ENCODE measurements around the gene ITGA6. TPM values are rescaled to one million over a fixed set of nuclear protein-coding genes. Genes with fewer than 3 reads are reported as not detected.

ITGA6 gene
- polyA plus RNA-seq, 2 of the 4 experiments (the other 2 are of a cell fraction) = 25.7 to 27.7 TPM

DNA sequence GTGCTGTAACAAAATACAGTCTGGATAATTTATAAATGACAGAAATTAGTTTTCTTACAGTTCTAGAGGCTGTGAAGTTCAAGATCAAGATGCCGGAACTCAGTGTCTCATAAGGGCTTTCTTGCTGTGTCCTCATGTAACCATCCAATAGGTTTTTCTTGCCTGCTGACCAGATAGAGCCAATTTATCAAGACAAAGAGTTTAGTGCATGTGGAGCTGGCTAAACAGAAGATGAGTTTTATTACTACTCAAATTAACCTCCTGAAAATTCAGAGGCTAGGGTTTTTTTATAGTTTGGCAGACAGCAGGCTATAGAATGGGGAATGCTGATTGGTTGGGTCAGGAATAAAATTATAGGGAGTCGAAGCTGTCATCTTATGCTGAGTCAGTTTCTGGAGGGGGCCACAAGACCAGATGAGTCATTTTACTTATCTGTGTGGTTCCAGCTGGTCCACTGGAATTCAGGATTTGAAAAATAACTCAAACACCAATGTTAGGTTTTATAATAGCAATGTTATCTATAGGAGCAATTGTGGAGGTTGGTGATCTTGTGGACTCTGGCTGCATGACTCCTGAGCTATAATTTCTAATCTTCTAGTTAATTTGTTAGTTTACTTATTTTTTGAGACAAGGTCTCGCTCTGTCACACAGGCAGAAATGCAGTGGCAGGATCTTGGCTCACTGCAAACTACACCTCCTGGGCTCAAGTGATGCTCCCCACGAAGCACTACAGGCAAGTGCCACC lies 125.3 kb downstream of the ITGA6 start:
- no peak for ATAC-seq
- H3K27ac ChIP-seq = no peak overlapping the region
- no peak overlapping the region for H3K4me2 ChIP-seq
- DNase-seq (ENCODE audit: low read depth in 1 of 2, low spot score in 1 of 2) = peak in 1 of 2 experiments; percentile 19
- FAIRE-seq = no peak
- CTCF ChIA-PET = interaction anchor here (0.6 to 1.5 kb wide), 4 partner anchors 12 to 1819 kb away, joined by 3 to 5 read pairs (median 4); no protein-coding TSS in a partner anchor
- TF ChIP-seq RARB (CRISPR knock-in tag; IDR thresholded peaks at IDR 0.05) (no peak), MAFK (IDR thresholded peaks at IDR 0.05; ENCODE audit: partially characterized antibody) (peak; percentile 64), HEYL (CRISPR knock-in tag; IDR thresholded peaks at IDR 0.05) (no peak), FOSL2 (IDR thresholded peaks at IDR 0.05) (no peak), FOSL2 (CRISPR knock-in tag; IDR thresholded peaks at IDR 0.05) (0 out of 2 replicates have a peak, but pooled peaks have one; percentile 13)
- H3K4me3 ChIP-seq = no peak overlapping the region
- POLR2A ChIA-PET = no interaction called here
- peaks cover 14% of the 10 kb centered on the region for H3K4me1 ChIP-seq
- 59% methylated on average over 4 of the region's 4 CpGs for WGBS (ENCODE audit: missing lambda C conversion rate)
- no peaks in the 10 kb centered on the region for H3K9me3 ChIP-seq

DNA sequence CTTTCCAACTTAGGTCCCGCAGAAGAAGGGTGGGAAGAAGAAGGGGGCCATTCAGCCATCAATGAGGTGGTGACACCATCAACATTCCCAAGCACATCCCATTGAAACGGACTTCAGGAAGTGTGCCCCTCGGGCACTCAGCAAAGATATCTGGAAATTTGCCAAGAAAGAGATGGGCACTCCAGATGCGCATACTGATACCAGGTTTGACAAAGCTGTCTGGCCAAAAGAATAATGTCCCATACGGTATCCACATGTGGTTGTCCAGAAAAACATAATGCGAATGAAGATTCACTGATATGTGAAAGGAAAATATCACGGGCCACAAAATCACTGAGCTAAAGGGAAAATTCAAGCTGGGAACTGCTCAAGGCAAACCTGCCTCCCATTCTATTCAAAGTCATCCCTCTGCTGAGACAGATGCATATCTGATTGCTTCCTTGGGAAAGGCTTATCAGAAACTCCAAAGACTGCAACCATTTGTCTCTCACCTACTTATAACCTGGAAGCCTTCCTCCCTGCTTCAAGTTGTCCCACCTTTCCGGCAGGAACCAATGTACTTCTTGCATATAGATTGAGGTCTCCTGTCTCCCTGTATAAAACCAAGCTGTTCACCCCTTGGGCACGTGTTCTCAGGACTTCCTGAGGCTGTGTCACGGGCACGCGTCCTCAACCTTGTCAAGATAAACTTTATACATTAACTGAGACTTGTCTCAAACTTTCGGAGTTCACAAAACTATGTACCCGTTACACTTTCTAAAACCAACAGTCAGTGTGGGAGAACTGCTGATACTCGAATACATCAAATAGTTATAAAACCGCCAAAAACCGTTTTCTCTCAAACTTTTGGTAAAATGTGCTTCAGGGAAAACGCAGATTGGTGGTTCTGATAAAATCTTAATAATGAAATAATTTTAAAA lies 127.2 kb downstream of the ITGA6 start:
- FAIRE-seq (no peak), ATAC-seq (no peak), DNase-seq (ENCODE audit: low read depth in 1 of 2, low spot score in 1 of 2) (no peak)
- Histone ChIP-seq H3K4me1 (peaks cover 15% of the 10 kb centered on the region), H3K27ac (peak overlapping the region; percentile 78 to 87), H3K4me2 (peak overlapping the region; percentile 86), H3K4me3 (peak overlapping the region; percentile 91), H3K9me3 (no peaks in the 10 kb centered on the region)
- TF ChIP-seq PHF8 (IDR thresholded peaks at IDR 0.05; ENCODE audit: borderline replicate concordance, low read depth) (no peak), TP53 (CRISPR knock-in tag; IDR thresholded peaks at IDR 0.05) (no peak), HOXA7 (CRISPR knock-in tag; IDR thresholded peaks at IDR 0.05) (no peak), ZSCAN20 (CRISPR knock-in tag; IDR thresholded peaks at IDR 0.05) (no peak), CHD4 (IDR thresholded peaks at IDR 0.05; ENCODE audit: borderline replicate concordance) (no peak), CBX8 (IDR thresholded peaks at IDR 0.05) (no peak), HES2 (IDR thresholded peaks at IDR 0.05) (no peak), POLR2A (IDR thresholded peaks at IDR 0.05; ENCODE audit: low read length) (no peak), NFE2L2 (conservative IDR thresholded peaks at IDR 0.05; ENCODE audit: low read length) (no peak)
- POLR2A ChIA-PET = interaction anchor here (0.5 to 0.8 kb wide), 5 partner anchors 8 to 1409 kb away, joined by 3 to 7 read pairs (median 3); no protein-coding TSS in a partner anchor
- CTCF ChIA-PET = interaction anchor here (1.1 to 1.5 kb wide), 4 partner anchors 11 to 156 kb away, joined by 3 to 4 read pairs (median 4); no protein-coding TSS in a partner anchor
- WGBS (ENCODE audit: missing lambda C conversion rate) = 79% methylated on average over 18 of the region's 18 CpGs

- DNase-seq (ENCODE audit: low read depth in 1 of 2, low spot score in 1 of 2) (no peak), FAIRE-seq (no peak), ATAC-seq (no peak)
- H3K4me2 ChIP-seq = peak overlapping the region; percentile 86
- TF ChIP-seq RNF2 (IDR thresholded peaks at IDR 0.05; ENCODE audit: borderline replicate concordance, low read depth) (0 out of 2 replicates have a peak, but pooled peaks have one; percentile 24), RAD21 (conservative IDR thresholded peaks at IDR 0.05 in 1 of 2, IDR thresholded peaks at IDR 0.05 in 1 of 2) (no peak)
- peak overlapping the region; percentile 78 to 87 for H3K27ac ChIP-seq
- peak overlapping the region; percentile 91 for H3K4me3 ChIP-seq
- H3K9me3 ChIP-seq = no peaks in the 10 kb centered on the region
- peaks cover 15% of the 10 kb centered on the region for H3K4me1 ChIP-seq
- CTCF ChIA-PET = interaction anchor here (1.1 to 1.4 kb wide), 3 partner anchors 11 to 155 kb away, joined by 3 to 4 read pairs (median 4); no protein-coding TSS in a partner anchor
- POLR2A ChIA-PET = interaction anchor here (0.5 to 0.8 kb wide), 5 partner anchors 9 to 1409 kb away, joined by 3 to 7 read pairs (median 3); no protein-coding TSS in a partner anchor
- 6% methylated on average over 8 of the region's 8 CpGs for WGBS (ENCODE audit: missing lambda C conversion rate)
These were observed 127.8 kb downstream of the ITGA6 start for GRCh38 chr2:172555272-172555521.

Other genes with a start within 250 kb of the ITGA6 start
- gene PDK1, start 128.5 kb downstream of the ITGA6 start, polyA plus RNA-seq (2011; rRNA removed) = 12.9 and 17.7 TPM in 2 replicates
- 1.2 to 1.7 TPM (median 1.7 TPM) in 3 replicates for gene PDK1, start 128.5 kb downstream of the ITGA6 start, polyA plus RNA-seq (2017; fragmentation: RNase III; extraction: RNeasy Plus Mini Kit Qiagen cat#74134 plus additional on column Dnase treatment)

All from A549 (cell line).